Esophagus squamous epithelium (tissue), 4 donors: ENCODE data around the gene GMDS.

Source experiments
- POLR2A ChIP-seq, 4 donors: fragments of 450-650 bp; IDR thresholded peaks; one replicate each; pipeline ENCODE4 v1.6.1; 2017; ENCODE audit warnings: antibody characterized with exemption in 4 of 4, mild to moderate bottlenecking in 4 of 4, moderate library complexity in 3 of 4
- TF ChIP-seq, protein P1 (sequence below), 6 experiments: fragments of 450-650 bp in 4 of 6; fragments of 200-600 bp in 2 of 6; sonication (generic) in 2 of 6; IDR thresholded peaks; one replicate each; pipeline ENCODE4 v1.5.1; 2016 to 2019; ENCODE audit warnings: antibody characterized with exemption in 6 of 6, mild to moderate bottlenecking in 4 of 6, moderate library complexity in 4 of 6

DNA sequence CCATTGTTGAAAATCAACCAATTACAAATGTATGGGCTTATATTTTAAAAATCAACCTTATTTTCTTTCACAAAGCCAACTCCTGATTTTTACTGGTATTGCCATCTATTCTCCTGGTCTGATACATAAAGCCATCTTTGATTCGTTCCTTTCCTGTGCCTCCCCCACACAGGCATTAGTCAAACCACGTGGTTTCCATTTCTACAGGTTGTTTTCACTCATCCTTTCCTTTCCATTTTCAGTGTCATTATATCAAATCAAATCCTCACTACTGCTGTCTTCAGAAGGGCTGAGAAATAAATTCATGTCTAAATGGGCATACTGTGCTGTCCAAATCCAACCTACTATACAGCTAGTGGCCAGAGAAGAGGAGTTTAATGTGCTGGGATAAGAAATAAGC lies 354.4 kb downstream of the GMDS start:
- TF ChIP-seq POLR2A (IDR thresholded peaks at IDR 0.05): no peak
- TF ChIP-seq, protein P1, sequence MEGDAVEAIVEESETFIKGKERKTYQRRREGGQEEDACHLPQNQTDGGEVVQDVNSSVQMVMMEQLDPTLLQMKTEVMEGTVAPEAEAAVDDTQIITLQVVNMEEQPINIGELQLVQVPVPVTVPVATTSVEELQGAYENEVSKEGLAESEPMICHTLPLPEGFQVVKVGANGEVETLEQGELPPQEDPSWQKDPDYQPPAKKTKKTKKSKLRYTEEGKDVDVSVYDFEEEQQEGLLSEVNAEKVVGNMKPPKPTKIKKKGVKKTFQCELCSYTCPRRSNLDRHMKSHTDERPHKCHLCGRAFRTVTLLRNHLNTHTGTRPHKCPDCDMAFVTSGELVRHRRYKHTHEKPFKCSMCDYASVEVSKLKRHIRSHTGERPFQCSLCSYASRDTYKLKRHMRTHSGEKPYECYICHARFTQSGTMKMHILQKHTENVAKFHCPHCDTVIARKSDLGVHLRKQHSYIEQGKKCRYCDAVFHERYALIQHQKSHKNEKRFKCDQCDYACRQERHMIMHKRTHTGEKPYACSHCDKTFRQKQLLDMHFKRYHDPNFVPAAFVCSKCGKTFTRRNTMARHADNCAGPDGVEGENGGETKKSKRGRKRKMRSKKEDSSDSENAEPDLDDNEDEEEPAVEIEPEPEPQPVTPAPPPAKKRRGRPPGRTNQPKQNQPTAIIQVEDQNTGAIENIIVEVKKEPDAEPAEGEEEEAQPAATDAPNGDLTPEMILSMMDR (IDR thresholded peaks at IDR 0.05): no peak
